Measurements from ENCODE around the gene GALNT13.
"Not testable (repeated sequence)": the region's sequence is repeated elsewhere in the genome, so short reads cannot be mapped to it uniquely, and the experiment has no call there.

The GALNT13 gene

DNA sequence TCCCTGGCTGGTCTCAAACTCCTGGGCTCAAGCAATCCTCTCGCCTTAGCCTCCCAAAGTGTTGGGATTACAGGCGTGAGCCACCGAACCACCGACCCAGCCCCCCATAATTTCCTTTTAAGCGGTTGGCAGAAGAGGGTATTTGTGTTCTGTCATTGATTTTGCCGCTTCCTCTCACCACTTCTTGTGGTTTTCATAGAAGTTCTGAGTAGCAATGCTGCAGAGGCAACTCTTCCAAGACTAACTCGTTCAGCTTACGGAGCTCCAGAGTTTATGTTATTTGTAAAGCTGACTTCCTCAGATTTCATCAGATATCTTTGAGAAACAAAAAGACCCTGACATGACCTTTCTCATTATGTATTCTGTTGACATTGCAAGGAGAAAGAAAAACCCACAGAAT, 565.4 kb downstream of the GALNT13 start:
- no peak for DNase-seq

DNA sequence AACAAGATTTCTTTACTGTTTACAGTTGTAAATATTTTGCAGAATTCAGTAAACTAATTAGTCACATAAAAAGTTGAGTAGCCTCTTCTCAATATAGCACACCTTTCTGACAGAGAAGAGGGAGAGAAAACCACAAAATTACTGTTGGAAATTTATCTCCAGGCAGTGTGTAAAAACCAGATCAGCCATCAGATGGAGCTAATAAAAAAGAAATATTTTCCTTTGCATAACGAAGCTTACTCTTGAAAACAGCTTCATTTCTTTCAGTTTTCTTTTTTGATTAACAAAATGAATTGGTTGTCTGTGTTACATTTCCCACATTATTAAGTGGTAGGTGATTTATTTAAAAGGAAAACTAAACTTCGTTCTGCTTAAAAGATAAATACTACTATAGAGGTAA, 567.4 kb downstream of the GALNT13 start:
- no peak for DNase-seq

DNA sequence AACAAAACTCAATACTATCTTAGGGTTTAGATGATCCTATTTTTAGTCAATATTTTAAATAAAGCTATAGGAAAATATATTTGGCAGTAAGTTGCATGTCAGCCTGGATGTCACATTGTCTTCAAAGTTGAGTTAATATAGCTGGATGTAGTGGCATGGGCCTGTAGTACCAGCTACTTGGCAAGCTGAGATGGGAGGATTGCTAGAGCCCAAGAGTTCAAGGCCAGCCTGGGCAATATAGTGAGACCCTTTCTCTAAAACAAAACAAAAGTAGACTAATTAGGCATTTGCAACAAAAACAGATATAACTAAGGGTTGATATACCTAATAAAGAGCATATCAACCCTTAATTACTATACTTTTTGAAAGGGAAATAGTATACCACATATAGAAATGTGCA, 572.2 kb downstream of the GALNT13 start:
- no peak for DNase-seq

DNA sequence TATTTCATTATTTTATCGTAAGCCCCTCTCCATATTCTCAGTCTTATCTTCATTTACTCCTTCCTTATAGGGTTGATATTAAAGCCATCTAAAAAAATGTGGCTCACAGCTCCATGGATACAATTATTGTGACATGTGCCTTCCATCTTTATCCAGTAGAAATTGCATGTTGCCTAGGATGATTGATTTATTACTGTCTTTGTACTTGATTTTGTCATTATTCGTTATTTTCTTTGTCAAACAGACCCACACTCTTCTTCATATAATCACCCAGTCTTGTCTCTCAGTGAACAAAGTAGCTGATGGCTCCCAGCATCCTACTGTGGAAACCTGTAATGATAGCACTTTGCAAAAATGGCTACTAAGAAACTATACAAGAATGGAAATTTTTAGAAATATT, 574.6 kb downstream of the GALNT13 start:
- DNase-seq, result no peak

DNA sequence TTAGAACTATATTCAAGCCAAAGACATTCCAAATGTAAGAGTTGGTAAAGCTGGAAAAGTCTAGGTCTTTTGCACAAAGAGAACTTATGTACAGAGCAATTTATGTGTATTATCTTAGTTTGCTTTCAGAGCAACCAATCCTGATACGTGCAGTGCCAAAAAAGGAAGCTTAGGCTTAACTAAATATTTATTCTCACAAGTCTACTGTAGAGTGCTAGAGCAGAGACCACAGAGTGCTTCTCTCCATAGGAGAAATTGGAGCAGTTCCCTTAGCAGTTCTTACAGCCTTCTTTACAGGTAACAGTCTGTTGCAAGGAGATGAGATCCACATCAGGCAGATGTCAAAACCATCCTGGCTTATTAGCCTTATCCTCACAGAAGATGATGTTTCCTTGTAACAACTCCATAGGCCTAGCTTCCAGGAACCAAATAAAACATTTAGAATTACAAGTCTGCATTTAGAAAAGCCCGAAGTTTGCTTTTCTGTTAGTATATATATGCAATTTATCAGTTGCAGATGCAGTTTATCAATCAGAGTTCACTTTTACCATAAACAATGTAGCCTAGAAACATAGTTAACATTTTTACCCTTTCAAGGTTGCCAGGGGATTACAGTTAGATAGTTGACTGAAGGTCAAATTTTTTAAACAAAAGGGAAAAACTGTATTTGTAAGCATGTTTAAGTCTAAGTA, 576.2 kb downstream of the GALNT13 start:
- DNase-seq, result no peak

DNA sequence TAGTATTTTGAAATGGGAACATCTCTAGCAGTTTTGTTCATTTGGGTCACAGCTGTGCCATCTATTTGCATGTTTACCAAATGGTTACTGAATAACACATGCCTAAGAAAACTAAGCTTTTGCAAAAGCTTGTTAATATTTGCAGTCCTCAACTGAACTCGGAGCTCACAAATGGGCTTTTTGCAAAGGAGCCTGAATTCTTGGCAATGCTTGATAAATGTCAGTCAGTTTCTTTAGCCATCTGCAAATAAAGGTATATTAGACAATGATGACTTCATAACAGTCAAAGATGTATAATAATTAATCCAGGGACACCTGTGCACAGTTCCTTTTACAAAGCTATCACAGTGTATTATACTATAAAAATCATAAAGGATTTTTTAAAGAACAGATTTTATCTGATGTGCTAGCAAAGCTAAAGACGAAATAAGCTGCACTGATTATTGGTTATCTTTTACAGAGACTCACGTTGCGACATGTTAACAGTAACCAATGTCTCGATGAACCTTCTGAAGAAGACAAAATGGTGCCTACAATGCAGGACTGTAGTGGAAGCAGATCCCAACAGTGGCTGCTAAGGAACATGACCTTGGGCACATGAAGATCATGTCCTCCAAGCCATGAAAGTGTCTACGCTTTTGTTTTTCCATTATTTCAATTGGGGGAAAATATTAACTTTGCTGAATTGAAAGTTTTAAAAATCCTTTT, 578.4 kb downstream of the GALNT13 start:
- DNase-seq, result no peak

DNA sequence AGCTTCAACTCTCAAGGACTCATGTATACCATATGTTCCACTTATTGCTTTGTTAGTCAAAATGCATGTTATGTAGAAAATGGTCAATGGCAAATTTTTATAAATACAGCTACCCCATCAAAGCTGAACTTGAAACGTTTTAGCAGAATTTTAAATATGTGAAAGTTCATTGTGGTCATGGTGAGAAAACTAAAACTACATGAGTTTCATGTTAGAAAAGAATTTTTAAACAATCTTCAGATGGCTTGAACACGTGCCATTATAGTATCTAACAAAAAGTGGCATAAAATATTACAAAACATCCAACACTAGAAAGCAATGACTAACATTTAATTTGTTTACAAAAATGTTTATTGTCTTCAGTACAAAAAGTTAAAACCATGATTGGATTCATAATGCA, 580.7 kb downstream of the GALNT13 start:
- no peak for DNase-seq

DNA sequence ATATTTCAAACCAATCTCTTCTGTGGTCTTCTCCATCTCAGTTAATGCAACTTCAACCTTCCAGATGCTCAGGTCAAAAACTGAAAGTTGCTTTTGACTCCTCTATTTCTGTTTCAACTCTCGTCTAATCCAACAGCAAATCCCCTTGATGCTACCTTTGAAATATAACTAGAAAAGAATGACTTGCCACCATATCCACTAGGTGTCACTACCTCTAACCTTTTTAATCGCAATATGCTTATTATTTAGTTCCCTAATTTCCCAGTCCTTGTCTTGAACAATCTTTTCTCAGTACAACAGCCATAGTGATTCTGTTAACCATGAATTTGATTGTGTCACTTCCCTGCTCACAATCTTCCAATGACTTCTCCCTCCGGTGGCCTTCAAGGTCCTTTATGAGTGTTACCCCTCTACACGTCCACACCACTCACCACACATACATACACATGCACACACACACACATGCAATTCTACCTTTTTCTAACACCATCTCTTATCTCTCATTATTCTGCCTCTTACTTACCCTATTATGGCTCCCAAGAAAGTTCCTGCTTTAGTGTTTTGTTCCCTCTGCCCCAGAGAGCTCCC, 581.3 kb downstream of the GALNT13 start:
- DNase-seq, result no peak

DNA sequence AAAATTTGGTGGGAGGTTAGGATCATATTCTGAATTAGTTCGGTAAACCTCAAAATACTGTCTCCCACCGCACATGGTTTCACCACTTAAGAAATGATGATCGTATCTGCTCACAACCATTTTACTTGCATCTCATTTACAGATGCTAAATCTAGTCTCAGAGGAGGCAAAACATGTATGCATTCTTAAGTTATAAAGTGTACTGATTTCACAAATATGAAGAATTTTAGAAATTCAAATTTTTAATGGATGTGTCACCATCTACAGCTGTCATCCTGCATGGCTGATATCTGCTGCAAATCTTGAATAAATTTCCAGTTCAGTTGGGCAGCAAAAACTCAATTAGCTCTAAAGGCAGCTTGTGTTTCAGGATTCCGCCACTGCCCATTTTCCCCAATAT, 583.4 kb downstream of the GALNT13 start:
- DNase-seq, result no peak

DNA sequence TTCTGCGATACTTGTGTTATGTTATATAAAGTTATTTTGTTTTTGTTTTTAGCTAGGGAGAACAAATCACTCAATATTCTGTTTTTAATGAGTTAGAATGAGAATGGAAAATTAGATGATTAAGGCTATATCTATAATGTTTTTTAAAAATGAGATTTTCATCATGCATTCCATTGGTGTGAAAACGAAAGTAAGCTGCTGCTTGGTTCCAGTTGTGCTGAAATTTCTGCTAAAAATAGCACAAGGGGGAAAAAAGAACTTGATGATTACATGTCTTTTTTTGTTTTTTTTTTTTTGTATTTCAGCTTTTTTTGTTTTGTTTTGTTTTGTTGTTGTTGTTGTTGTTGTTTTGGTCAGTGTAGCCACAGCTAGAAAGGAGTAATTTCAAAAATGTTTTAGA, 584.1 kb downstream of the GALNT13 start:
- DNase-seq, result no peak

DNA sequence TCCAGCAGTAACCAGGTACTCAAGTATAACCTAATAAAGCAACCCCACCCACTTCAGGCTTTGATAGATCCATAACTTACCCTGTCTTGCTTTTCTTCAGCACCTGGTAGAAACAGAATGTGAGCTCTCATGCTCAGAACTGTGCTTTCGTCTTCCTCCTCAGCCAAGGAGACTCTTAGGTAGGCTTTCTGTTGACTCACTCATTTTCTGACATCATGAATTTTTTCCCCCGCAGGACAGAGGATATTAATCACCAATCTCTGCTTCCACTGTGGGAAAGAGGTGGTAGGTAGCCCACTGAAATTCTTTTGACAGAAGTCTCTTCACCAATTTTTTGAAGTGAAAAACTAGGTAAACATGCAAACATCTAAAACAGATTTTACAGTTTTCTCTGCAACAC, 585.6 kb downstream of the GALNT13 start:
- DNase-seq, result no peak

DNA sequence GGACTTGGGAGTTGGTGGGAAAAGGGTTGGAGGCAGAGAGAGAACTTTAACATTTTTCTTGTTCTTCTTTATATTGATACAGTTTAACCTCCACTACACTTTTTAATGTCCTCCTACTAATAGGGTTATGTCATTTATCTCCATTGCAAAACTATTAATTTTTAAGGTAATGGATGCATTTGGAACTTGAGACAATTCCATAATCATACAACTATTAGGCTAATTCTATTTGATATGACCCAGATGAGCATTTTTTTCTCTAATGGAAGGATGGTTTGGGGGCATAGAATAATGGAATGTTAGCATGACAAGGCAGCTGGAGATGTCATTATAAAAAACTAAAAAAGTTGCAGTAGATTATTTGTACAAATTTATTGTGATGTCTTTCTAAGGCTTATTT, 587.6 kb downstream of the GALNT13 start:
- DNase-seq, result no peak

DNA sequence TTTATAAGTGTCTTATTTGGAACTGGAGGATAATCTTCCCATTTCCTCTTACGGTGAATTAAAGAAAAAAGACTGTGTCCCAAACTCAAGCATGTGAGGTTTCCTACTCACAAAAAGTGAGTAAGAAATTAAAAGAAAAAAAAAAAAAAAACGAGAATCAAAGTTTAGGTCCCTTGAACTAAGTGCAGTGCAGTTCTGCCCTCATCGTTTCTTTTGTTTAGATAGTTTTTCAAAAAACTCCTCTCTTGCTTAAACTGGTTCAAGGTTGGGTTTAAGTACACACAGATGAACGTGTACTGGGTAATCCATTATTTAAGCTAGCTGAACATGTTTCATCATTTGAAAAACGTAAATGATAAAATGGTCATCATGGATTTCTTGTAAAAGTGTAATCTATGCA, 590.9 kb downstream of the GALNT13 start:
- DNase-seq, result no peak

DNA sequence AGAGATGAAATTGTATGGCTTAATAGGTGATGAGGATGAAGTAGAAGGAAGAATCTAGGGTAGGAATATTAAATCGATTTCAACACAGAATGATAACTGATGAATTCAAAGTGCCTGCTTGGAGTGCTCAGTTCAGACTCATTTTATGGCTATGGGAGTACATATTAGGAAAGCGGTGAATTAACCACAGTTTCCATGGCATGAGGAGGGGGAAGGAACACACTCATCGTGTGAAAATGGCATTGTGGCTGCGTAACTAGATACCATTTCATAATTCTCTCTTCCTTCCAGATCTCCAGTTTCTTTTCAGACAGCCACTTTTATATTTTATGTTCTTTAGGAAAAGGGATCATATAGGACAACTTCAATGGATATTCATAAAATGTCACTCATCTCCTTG, 594.5 kb downstream of the GALNT13 start:
- no peak for DNase-seq

DNA sequence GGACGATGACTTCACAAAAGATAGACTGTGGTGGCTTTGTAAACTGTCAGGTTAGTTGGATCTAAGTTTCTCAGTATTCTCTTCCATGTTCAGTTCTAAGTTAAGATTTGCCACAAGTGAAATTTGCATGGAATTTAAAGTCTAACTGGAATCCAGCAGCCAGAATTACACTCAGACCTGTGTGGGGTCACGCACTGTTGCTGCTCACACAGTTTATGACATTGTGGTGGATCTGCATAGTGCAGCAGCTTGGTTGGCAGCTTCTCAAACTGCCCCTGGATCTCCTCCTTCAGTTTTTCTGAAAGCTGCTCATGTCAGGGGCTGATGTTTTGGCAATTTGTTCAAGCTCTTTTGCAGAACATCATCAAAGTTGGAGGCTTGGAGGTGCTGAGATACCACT, 598.7 kb downstream of the GALNT13 start:
- DNase-seq, result no peak

DNA sequence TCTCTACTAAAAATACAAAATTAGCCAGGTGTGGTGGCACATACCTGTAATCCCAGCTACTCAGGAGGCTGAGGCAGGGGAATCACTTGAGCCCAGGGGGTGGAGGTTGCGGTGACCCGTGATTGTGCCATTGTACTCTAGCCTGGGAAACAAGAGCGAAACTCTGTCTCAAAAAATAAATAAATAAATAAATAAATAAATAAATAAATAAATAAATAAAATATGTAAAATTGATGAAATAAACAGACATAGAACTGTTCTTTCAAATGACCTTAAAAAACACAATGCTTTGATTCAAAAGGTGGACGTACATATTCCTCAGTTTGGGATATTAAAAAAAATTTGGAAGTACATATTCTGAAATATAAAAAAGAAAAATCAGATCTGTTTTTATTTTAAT, 599.8 kb downstream of the GALNT13 start:
- not testable (repeated sequence) for DNase-seq

DNA sequence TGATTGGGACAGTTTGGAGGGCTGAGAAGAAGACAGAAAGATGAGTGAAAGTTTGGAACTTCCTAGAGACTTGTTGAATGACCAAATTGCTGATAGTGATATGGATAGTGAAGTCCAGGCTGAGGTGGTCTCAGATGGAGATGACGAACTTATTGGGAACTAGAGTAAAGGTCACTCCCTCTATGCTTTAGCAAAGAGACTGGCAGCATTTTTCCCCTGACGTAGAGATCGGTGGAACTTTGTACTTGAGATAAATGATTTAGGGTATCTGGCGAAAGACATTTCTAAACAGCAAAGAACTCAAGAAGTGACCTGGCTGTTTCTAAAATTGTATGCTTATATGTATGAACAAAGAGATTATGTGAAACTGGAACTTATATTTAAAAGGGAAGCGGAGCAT, 605.6 kb downstream of the GALNT13 start:
- no peak for DNase-seq

DNA sequence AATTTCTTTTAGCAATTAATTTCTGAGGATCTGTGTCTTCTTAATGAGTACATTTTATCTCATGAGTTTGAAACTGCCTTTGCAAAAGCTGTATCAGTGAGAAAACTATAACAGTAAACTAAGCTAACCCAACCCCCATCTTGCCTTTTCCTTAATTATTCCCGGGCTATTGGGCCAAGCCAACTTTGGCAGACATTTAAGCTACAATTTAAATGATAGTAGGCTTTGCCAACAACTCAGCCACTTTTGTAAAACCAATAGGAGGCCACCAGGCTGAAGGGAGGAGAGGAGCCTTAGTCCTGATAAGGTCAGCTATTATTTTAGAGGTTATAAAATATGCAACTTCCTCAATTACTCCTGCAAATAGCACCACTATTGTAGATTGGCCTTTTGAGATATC, 608.8 kb downstream of the GALNT13 start:
- DNase-seq, result no peak

DNA sequence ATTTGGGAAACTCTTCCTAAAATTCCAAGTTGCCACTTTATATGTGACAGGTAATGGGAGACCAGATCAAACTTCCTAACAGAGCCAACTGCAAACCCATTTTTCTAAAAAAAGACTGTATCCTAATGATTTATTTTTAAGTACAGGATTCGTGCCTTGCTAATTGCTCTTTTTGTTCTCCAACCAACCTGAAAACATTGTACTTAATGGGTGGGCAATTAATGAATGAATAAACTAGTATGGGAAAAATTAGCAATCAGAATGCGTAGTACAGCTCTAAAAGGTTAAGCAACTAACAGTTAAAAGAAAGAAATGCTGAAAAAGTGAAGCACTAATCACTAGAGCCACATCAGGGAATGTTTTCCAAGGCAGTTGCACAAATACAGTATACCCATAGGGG, 609.6 kb downstream of the GALNT13 start:
- no peak for DNase-seq

DNA sequence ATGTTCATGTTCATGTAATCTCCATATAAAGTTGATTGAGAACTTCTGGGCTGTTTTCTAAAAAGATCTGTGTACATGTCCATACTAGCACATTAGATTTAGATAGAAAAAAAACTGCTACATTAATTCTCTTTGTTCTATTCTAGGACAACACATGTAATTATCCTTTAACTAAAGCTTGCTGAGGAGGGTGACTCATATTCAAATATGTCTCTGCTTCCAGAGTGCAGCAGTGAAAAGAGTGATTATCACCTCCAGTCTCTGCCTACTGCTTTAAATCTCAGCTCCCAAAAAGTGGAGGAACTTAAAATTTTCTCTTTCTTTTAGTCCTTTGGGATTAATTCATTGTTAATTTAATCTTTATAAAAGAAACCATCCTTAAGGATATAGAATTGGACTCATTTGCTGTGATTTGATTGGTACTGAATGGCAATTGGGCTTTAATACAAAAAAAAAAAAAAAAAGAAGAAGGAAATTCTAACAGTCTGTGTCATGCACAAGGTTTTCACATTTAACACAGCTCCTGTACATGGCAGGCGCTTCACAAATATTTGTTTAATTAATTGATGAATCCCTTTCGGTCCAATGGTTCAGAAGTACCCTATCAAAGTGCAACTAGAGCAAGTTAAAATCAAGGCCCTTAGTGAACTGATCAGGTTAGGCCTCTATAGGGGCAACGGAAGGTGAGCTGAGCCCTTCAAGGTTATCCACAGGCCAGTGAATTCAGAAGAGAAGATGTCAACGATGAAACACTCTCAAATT, 612.8 kb downstream of the GALNT13 start:
- DNase-seq, result no peak

DNA sequence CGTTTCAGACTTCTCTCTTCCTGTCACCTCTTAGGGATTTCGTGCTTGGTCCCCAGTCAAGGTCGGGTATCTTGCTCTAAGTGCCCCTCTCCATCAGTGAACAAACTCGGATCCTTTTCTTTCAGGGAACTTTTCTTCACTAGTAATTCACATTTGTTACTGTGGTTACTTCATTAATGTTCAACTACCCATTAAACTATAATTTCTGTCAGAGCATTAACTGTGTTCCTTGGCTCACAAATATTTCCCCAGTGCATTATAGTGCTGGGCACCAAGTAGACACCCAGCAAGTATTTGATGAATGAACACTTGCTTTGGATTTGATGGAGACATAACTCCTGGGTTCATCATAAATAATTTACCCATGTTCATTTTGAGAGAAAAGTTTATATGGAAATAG, 617.1 kb downstream of the GALNT13 start:
- no peak for DNase-seq

DNA sequence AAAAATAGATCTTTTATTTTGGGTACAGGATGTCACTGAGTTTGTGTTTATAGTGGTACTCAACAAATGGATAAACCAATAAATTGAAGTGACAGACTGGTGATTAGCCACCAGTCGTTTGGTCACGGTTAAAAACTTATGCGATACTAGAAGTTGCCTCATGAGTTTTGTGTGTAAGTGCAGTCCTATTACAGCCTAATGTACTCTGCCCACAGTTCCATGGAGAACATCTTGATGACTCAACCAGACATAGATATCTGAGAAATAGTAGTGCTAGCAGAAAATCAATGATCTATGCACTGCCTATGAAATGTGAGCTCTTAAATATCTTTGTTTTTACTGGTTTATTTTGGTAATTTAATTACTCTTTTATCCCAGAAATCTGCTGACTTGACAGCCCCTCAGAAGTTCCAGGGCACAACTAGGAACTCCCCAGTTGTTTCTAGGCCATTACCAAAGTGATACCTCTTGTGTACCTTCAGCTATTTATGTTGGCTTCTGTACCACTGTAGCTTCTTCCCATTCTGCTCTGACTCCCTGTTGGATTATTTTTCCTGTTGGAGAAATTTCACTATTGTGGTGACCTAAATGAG, 617.6 kb downstream of the GALNT13 start:
- DNase-seq, result no peak

DNA sequence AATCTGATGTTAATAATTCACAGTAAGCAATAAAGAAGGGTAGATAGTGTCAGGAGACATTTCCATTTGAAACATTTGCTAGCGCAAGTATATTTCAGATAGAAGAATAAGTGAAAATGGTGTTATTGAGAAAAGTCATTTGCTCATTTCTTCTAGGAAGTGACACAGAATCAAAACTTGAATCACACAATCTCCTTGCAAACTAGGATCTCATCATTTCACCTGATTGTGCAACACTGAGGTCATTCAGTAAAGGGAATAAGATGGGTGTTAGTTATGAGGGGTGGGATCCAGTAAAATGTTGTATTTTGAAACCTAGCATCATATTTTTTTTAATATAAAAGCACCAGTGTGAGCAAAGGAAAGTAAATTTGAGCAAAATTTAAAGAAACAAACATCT, 618.8 kb downstream of the GALNT13 start:
- no peak for DNase-seq

Data from activated CD4-positive, alpha-beta T cell treated with anti-CD3 and anti-CD28 coated beads, Interleukin-2, amount 50 U/mL, for 4 hours (primary cell).